Gastroesophageal sphincter (tissue), 3 donors: Measurements from ENCODE around the gene TAB2.

Experiments used
- CTCF ChIP-seq, 4 experiments: fragments of 200-600 bp in 2 of 4; fragments of 450-650 bp in 2 of 4; sonication (generic) in 1 of 4; IDR thresholded peaks; one replicate each; pipeline ENCODE4 v1.5.1; 2017 to 2019; ENCODE audit warnings: antibody characterized with exemption in 4 of 4, mild to moderate bottlenecking in 2 of 4, moderate library complexity in 2 of 4
- EP300 ChIP-seq: sonication (generic); formaldehyde crosslinking; IDR thresholded peaks from one replicate; pipeline ENCODE4 v1.6.1; 2017; ENCODE audit warnings: antibody characterized with exemption, mild to moderate bottlenecking
- POLR2A ChIP-seq, 2 donors: fragments of 450-650 bp; IDR thresholded peaks; one replicate each; pipeline ENCODE4 v1.6.1; 2017; ENCODE audit warnings: antibody characterized with exemption in 2 of 2, mild to moderate bottlenecking in 2 of 2, moderate library complexity in 1 of 2
- POLR2AphosphoS5 ChIP-seq: sonication (generic); formaldehyde crosslinking; IDR thresholded peaks from one replicate; pipeline ENCODE4 v1.6.1; 2017; ENCODE audit warnings: antibody characterized with exemption

DNA sequence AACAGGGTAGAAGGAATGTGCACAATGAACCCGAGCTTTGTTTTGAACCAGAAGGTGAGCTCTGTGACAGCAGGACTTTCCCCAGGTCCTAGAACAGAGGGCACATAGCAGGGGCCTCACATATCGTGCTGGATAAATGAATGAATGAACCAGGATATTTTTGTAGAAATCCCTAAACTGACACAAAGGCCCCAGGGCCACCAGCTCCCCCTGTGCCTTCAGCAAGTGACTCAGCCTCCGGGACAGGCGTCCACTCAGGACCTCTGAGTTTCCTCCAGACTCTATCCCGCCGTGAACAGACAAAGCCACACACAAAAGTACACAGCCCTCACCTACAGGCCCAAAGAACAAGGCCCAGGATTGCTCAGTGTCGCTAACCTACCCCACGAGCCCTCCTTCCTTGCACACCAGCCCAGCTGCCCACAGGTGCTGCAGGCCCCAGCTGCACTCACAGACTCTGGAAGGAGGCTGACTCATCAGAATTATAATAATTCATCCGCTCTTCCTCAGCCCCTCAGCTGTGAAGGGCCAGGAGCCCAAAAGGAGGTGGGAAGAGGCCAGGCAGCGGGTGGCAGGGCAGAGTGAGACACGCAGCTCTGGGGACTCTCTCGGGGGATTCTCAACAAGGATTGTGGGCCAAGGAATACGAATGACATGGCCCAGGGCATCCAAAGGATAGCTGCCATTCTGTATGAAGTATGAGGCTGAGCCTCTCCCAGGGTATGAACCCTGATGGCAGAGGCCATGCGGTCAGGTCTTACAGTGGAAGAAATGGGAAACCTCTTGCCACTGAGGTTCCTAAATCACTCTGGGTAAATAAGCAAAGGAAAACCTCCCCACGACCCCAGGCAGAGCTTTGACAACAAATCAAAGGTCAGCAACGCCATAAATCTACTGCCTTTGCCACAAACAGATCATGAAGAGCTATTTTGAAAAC is 123.5 kb downstream of the TAB2 start:
- TF ChIP-seq CTCF (IDR thresholded peaks at IDR 0.05) (no peak), POLR2A (IDR thresholded peaks at IDR 0.05) (no peak), POLR2AphosphoS5 (no peak), EP300 (no peak)
